Keratinocyte (primary cell): ENCODE data around the gene TMEM53. TPM values are rescaled to one million over a fixed set of nuclear protein-coding genes. Genes with fewer than 3 reads are reported as not detected.

ENCODE experiments used
- DNase-seq: peaks from one replicate; pipeline ENCODE4 v3.0.0-alpha.2; 2011; ENCODE audit warnings: low read depth, missing footprints, low spot score
- FAIRE-seq: peaks from 2 replicates; lab custom pipeline; 2011; peaks lifted over from hg19 to GRCh38; lab: Jason Lieb, UNC
- H2AFZ ChIP-seq: 2 replicates; pipeline ENCODE4 v1.6.0; 2012; ENCODE audit warnings: low read length, control low read depth, inconsistent platforms; ENCODE audit not compliant: control insufficient read depth
- H3K27ac ChIP-seq: 2 replicates; pipeline ENCODE4 v1.5.1; 2011; ENCODE audit warnings: low read length; ENCODE audit not compliant: control insufficient read depth, insufficient read depth
- H3K27me3 ChIP-seq: 3 replicates; pipeline ENCODE4 v1.6.0; 2011; ENCODE audit warnings: low read length; ENCODE audit not compliant: control insufficient read depth, insufficient read depth; ENCODE audit errors: extremely low read depth
- H3K36me3 ChIP-seq, 2 experiments: 2 replicates in 1 of 2; 3 replicates in 1 of 2; pipeline ENCODE4 v1.5.1; 2011; ENCODE audit warnings: low read length in 2 of 2, mild to moderate bottlenecking in 1 of 2; ENCODE audit not compliant: control insufficient read depth in 2 of 2, insufficient read depth in 2 of 2; ENCODE audit errors: extremely low read depth in 1 of 2
- H3K4me1 ChIP-seq: 3 replicates; pipeline ENCODE4 v1.5.1; 2011; ENCODE audit warnings: low read length; ENCODE audit not compliant: control insufficient read depth, insufficient read depth; ENCODE audit errors: extremely low read depth
- H3K4me2 ChIP-seq: 3 replicates; pipeline ENCODE4 v1.6.0; 2011; ENCODE audit warnings: low read depth, low read length; ENCODE audit not compliant: control insufficient read depth, insufficient read depth; ENCODE audit errors: extremely low read depth
- H3K4me3 ChIP-seq, 3 experiments: fragments of 200-600 bp in 1 of 3; sonication (generic) in 1 of 3; 2 replicates in 2 of 3; 3 replicates in 1 of 3; pipeline ENCODE4 v1.5.1; 2011 to 2016; ENCODE audit warnings: low read length in 3 of 3, mild to moderate bottlenecking in 3 of 3, control low read depth in 2 of 3, inconsistent platforms in 1 of 3, low read depth in 1 of 3, mixed read lengths in 1 of 3, mixed run types in 1 of 3, moderate library complexity in 1 of 3; ENCODE audit not compliant: control insufficient read depth in 2 of 3, insufficient read depth in 2 of 3; ENCODE audit errors: extremely low read depth in 1 of 3
- H3K79me2 ChIP-seq: 2 replicates; pipeline ENCODE4 v1.6.0; 2012; ENCODE audit warnings: low read length; ENCODE audit not compliant: control insufficient read depth, insufficient read depth
- H3K9ac ChIP-seq: 3 replicates; pipeline ENCODE4 v1.6.0; 2011; ENCODE audit warnings: low read length; ENCODE audit not compliant: control insufficient read depth, insufficient read depth; ENCODE audit errors: extremely low read depth
- H3K9me1 ChIP-seq: 3 replicates; pipeline ENCODE4 v1.6.0; 2011; ENCODE audit warnings: low read length; ENCODE audit not compliant: control insufficient read depth, insufficient read depth; ENCODE audit errors: extremely low read depth
- H3K9me3 ChIP-seq: 2 replicates; pipeline ENCODE4 v1.5.1; 2012; ENCODE audit warnings: low read depth, low read length; ENCODE audit not compliant: control insufficient read depth
- H4K20me1 ChIP-seq: 3 replicates; pipeline ENCODE4 v1.6.0; 2011; ENCODE audit warnings: low read length; ENCODE audit not compliant: control insufficient read depth, insufficient read depth; ENCODE audit errors: extremely low read depth
- EZH2 ChIP-seq: IDR thresholded peaks from one replicate; pipeline ENCODE4 v1.6.1; 2012; ENCODE audit warnings: inconsistent platforms, mild to moderate bottlenecking, low read length, moderate library complexity
- dilution Hi-C: fragments of 300-500 bp; cut with MboI; formaldehyde crosslinking; loops from one replicate; pipeline ENCODE4 v1.7.0; 2020; ENCODE audit warnings: low sequenced_read_pairs; ENCODE audit not compliant: extremely low pct_ligation_motif_present
- polyA plus RNA-seq, 5 experiments: library from polyadenylated mRNA; depleted of rRNA in 3 of 5; stranded (reverse) in 3 of 5; stranded (forward) in 1 of 5; unstranded in 1 of 5; fragments of >200 nt; gene quantifications; 1 replicate in 1 of 5; 2 replicates in 3 of 5; 3 replicates in 1 of 5; pipeline versions ENCODE4 v1.2.1 to v1.2.3, GENCODE V29; 2011 to 2012; ENCODE audit warnings: missing spikeins in 2 of 5, low read depth in 1 of 5, low replicate concordance in 1 of 5
- TF ChIP-seq, protein P1 (sequence below), 3 experiments: IDR thresholded peaks in 1 of 3; conservative IDR thresholded peaks in 1 of 3; optimal IDR thresholded peaks in 1 of 3; 2 replicates in 2 of 3; 3 replicates in 1 of 3; pipeline versions ENCODE3 to v1.5.1; 2011; ENCODE audit warnings: low read length in 3 of 3, mild to moderate bottlenecking in 3 of 3, moderate library complexity in 2 of 3, control low read depth in 1 of 3, inconsistent platforms in 1 of 3; ENCODE audit not compliant: insufficient read depth in 2 of 3; ENCODE audit errors: extremely low read depth in 1 of 3

The TMEM53 gene
- polyA plus RNA-seq, 1 donor (not counting 4 experiments of a cell fraction or from before 2014, with no cell fraction given) = 5.6 TPM

- H3K9ac ChIP-seq = no peak overlapping the region
- no peaks in the 10 kb centered on the region for H3K9me1 ChIP-seq
- no peaks in the 10 kb centered on the region for H3K4me1 ChIP-seq
- H3K36me3 ChIP-seq = peaks cover 0 to 2% of the 10 kb centered on the region in 2 experiments
- DNase-seq = no peak
- no peaks in the 10 kb centered on the region for H3K79me2 ChIP-seq
- H3K27ac ChIP-seq = no peak overlapping the region
- H3K4me3 ChIP-seq = no peak overlapping the region
- no peak overlapping the region for H3K4me2 ChIP-seq
- no peaks in the 10 kb centered on the region for H3K9me3 ChIP-seq
- no peaks in the 10 kb centered on the region for H4K20me1 ChIP-seq
- H2AFZ ChIP-seq = no peak overlapping the region
- TF ChIP-seq, protein P1, sequence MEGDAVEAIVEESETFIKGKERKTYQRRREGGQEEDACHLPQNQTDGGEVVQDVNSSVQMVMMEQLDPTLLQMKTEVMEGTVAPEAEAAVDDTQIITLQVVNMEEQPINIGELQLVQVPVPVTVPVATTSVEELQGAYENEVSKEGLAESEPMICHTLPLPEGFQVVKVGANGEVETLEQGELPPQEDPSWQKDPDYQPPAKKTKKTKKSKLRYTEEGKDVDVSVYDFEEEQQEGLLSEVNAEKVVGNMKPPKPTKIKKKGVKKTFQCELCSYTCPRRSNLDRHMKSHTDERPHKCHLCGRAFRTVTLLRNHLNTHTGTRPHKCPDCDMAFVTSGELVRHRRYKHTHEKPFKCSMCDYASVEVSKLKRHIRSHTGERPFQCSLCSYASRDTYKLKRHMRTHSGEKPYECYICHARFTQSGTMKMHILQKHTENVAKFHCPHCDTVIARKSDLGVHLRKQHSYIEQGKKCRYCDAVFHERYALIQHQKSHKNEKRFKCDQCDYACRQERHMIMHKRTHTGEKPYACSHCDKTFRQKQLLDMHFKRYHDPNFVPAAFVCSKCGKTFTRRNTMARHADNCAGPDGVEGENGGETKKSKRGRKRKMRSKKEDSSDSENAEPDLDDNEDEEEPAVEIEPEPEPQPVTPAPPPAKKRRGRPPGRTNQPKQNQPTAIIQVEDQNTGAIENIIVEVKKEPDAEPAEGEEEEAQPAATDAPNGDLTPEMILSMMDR (optimal IDR thresholded peaks at IDR 0.05 in 1 of 3, IDR thresholded peaks at IDR 0.05 in 1 of 3, conservative IDR thresholded peaks at IDR 0.05 in 1 of 3; ENCODE audit: extremely low read depth in 1 of 3, insufficient read depth in 2 of 3, low read length in 3 of 3) = no peak
- no peak for TF ChIP-seq EZH2
- dilution Hi-C loops = no loop called here
- H3K27me3 ChIP-seq = no peaks in the 10 kb centered on the region
- no peak for FAIRE-seq
Measured at GRCh38 chr1:44682883-44683265, 8.6 kb upstream of the TMEM53 start.

GRCh38 chr1:44681905-44682882 lies 7.9 kb upstream of the TMEM53 start:
- H3K9me3 ChIP-seq = no peaks in the 10 kb centered on the region
- no peaks in the 10 kb centered on the region for H3K27me3 ChIP-seq
- no peak for TF ChIP-seq EZH2
- TF ChIP-seq, protein P1 (optimal IDR thresholded peaks at IDR 0.05 in 1 of 3, IDR thresholded peaks at IDR 0.05 in 1 of 3, conservative IDR thresholded peaks at IDR 0.05 in 1 of 3; ENCODE audit: extremely low read depth in 1 of 3, insufficient read depth in 2 of 3, low read length in 3 of 3) = no peak
- no peak overlapping the region for H3K4me3 ChIP-seq
- no peaks in the 10 kb centered on the region for H3K9me1 ChIP-seq
- H3K27ac ChIP-seq = no peak overlapping the region
- H3K4me2 ChIP-seq = no peak overlapping the region
- no peak overlapping the region for H2AFZ ChIP-seq
- H4K20me1 ChIP-seq = no peaks in the 10 kb centered on the region
- H3K4me1 ChIP-seq = no peaks in the 10 kb centered on the region
- H3K9ac ChIP-seq = no peak overlapping the region
- H3K36me3 ChIP-seq = peaks cover 0 to 2% of the 10 kb centered on the region in 2 experiments
- H3K79me2 ChIP-seq = no peaks in the 10 kb centered on the region
- no peak for DNase-seq
- dilution Hi-C loops = no loop called here
- FAIRE-seq = no peak
